Endothelial cell of umbilical vein (primary cell): ENCODE results near the gene EFNB3. TPM values are rescaled to one million over a fixed set of nuclear protein-coding genes. Genes with fewer than 3 reads are reported as not detected.

ENCODE experiments used
- BruUV-seq: library from RNA; stranded (reverse); fragments of 400-500 nt; replicated peaks from 2 replicates; lab custom pipeline; 2021; lab: Mats Ljungman, UMichigan
- CTCF ChIA-PET: fragments of 300-600, 350-600 bp; sonication (Branson Sonifier 250); formaldehyde crosslinking; loops from one replicate; lab custom pipeline; 2021; ENCODE audit warnings: antibody characterized with exemption, inconsistent platforms; lab: Charles Lee
- POLR2A ChIA-PET: fragments of 300-600, 350-600 bp; sonication (Branson Sonifier 250); formaldehyde crosslinking; loops from one replicate; lab custom pipeline; 2021; ENCODE audit warnings: antibody characterized with exemption, inconsistent platforms; lab: Charles Lee
- DNase-seq: peaks from one replicate; pipeline ENCODE4 v3.0.0-alpha.2; 2011; ENCODE audit warnings: low read depth, low spot score
- FAIRE-seq: peaks from 2 replicates; lab custom pipeline; 2011; peaks lifted over from hg19 to GRCh38; lab: Jason Lieb, UNC
- H2AFZ ChIP-seq: 2 replicates; pipeline ENCODE4 v1.6.0; 2012; ENCODE audit warnings: low read depth, low read length, control low read depth, inconsistent platforms
- H3K27ac ChIP-seq: 2 replicates; pipeline ENCODE4 v1.5.1; 2011; ENCODE audit warnings: low read depth, mild to moderate bottlenecking, control low read depth, low read length, moderate library complexity; ENCODE audit not compliant: insufficient read depth
- H3K27me3 ChIP-seq, 2 experiments: 2 replicates each; pipeline versions ENCODE4 v1.6.0 to v1.6.1; 2011; ENCODE audit warnings: low read length in 2 of 2, mixed read lengths in 1 of 2; ENCODE audit not compliant: control insufficient read depth in 2 of 2, insufficient read depth in 2 of 2
- H3K36me3 ChIP-seq, 2 experiments: 2 replicates in 1 of 2; 3 replicates in 1 of 2; pipeline ENCODE4 v1.5.1; 2011; ENCODE audit warnings: low read length in 2 of 2, mild to moderate bottlenecking in 1 of 2, moderate library complexity in 1 of 2; ENCODE audit not compliant: control insufficient read depth in 2 of 2, insufficient read depth in 2 of 2; ENCODE audit errors: extremely low read depth in 1 of 2
- H3K4me1 ChIP-seq: 3 replicates; pipeline ENCODE4 v1.5.1; 2011; ENCODE audit warnings: mild to moderate bottlenecking, low read length; ENCODE audit not compliant: control insufficient read depth, insufficient read depth; ENCODE audit errors: extremely low read depth
- H3K4me2 ChIP-seq: 2 replicates; pipeline ENCODE4 v1.6.1; 2011; ENCODE audit warnings: low read length, control low read depth, mixed read lengths; ENCODE audit not compliant: insufficient read depth
- H3K4me3 ChIP-seq, 3 experiments: fragments of 200-600 bp in 1 of 3; sonication (generic), shearing (Covaris generic) in 1 of 3; replicated peaks in 1 of 3; 2 replicates each; pipeline ENCODE4 v1.5.1; 2011 to 2016; ENCODE audit warnings: control low read depth in 3 of 3, low read length in 3 of 3, mild to moderate bottlenecking in 2 of 3, inconsistent platforms in 1 of 3, low read depth in 1 of 3, moderate library complexity in 1 of 3; ENCODE audit not compliant: insufficient read depth in 1 of 3
- H3K79me2 ChIP-seq: 2 replicates; pipeline ENCODE4 v1.6.0; 2012; ENCODE audit warnings: low read length, inconsistent platforms; ENCODE audit not compliant: control insufficient read depth, insufficient read depth
- H3K9ac ChIP-seq: replicated peaks from 2 replicates; pipeline ENCODE3; 2011; ENCODE audit warnings: low read length, control low read depth; ENCODE audit not compliant: insufficient read depth; ENCODE audit errors: extremely low read depth
- H3K9me1 ChIP-seq: replicated peaks from 3 replicates; pipeline ENCODE4 v1.6.0; 2011; ENCODE audit warnings: mild to moderate bottlenecking, low read length; ENCODE audit not compliant: control insufficient read depth, insufficient read depth; ENCODE audit errors: extremely low read depth
- H3K9me3 ChIP-seq: replicated peaks from 2 replicates; pipeline ENCODE4 v1.5.1; 2012; ENCODE audit warnings: low read length, inconsistent platforms; ENCODE audit not compliant: control insufficient read depth, insufficient read depth
- H4K20me1 ChIP-seq: replicated peaks from 2 replicates; pipeline ENCODE3; 2011; ENCODE audit warnings: mild to moderate bottlenecking, low read length; ENCODE audit not compliant: control insufficient read depth, insufficient read depth; ENCODE audit errors: extremely low read depth
- CTCF ChIP-seq, 2 donors: IDR thresholded peaks; 1 replicate in 1 of 2; 2 replicates in 1 of 2; pipeline ENCODE4 v1.5.1; 2011; ENCODE audit warnings: low read length in 2 of 2, mild to moderate bottlenecking in 2 of 2, moderate library complexity in 2 of 2, control low read depth in 1 of 2, inconsistent platforms in 1 of 2, low read depth in 1 of 2; ENCODE audit not compliant: insufficient read depth in 1 of 2; ENCODE audit errors: extremely low read depth in 1 of 2
- EZH2 ChIP-seq: IDR thresholded peaks from 2 replicates; pipeline ENCODE4 v1.6.1; 2012; ENCODE audit warnings: borderline replicate concordance, low read depth, mild to moderate bottlenecking, moderate library complexity, low read length, inconsistent platforms; ENCODE audit not compliant: severe bottlenecking
- FOS ChIP-seq: IDR thresholded peaks from 2 replicates; pipeline ENCODE4 v1.6.1; 2011; ENCODE audit warnings: mild to moderate bottlenecking, low read length, moderate library complexity, borderline replicate concordance; ENCODE audit not compliant: insufficient read depth
- GATA2 ChIP-seq: IDR thresholded peaks from 2 replicates; pipeline ENCODE4 v1.7.0; 2011; ENCODE audit warnings: low read depth, mild to moderate bottlenecking, moderate library complexity, mixed read lengths, low read length; ENCODE audit not compliant: insufficient read length, insufficient read depth
- JUN ChIP-seq: IDR thresholded peaks from 2 replicates; pipeline ENCODE4 v1.6.1; 2011; ENCODE audit warnings: borderline replicate concordance, low read depth; ENCODE audit not compliant: insufficient read length, insufficient read depth
- MAX ChIP-seq: IDR thresholded peaks from 2 replicates; pipeline ENCODE4 v1.6.1; 2011; ENCODE audit not compliant: insufficient read depth, insufficient read length
- MYC ChIP-seq: IDR thresholded peaks from one replicate; pipeline ENCODE4 v1.6.1; 2011; ENCODE audit warnings: mild to moderate bottlenecking, low read depth, low read length
- POLR2A ChIP-seq: IDR thresholded peaks from 2 replicates; pipeline ENCODE4 v1.6.1; 2012; ENCODE audit warnings: low read depth, mild to moderate bottlenecking, control low read depth, low read length
- POLR2AphosphoS5 ChIP-seq: IDR thresholded peaks from 2 replicates; pipeline ENCODE4 v1.6.1; 2012; ENCODE audit warnings: low read depth, mild to moderate bottlenecking, control low read depth, low read length, moderate library complexity; ENCODE audit not compliant: insufficient read depth
- dilution Hi-C: fragments of 300-500 bp; cut with MboI; formaldehyde crosslinking; loops from one replicate; pipeline ENCODE4 v1.15.0; 2019; ENCODE audit warnings: low sequenced_read_pairs; ENCODE audit not compliant: extremely low pct_ligation_motif_present
- intact Hi-C: fragments of 100-400 bp; cut with micrococcal nuclease; formaldehyde crosslinking; loops from one replicate; pipeline ENCODE4 v1.10.0; 2022
- polyA plus RNA-seq, 4 experiments: library from polyadenylated mRNA; depleted of rRNA in 3 of 4; stranded (reverse) in 3 of 4; unstranded in 1 of 4; fragments of >200 nt; gene quantifications; 2 replicates each; pipeline versions ENCODE4 v1.2.1 to v1.2.3, GENCODE V29; 2011 to 2012; ENCODE audit warnings: missing spikeins in 1 of 4
- total RNA-seq: library from RNA; stranded (reverse); gene quantifications from 2 replicates; pipeline ENCODE4 v1.2.3, GENCODE V29; 2021

Gene EFNB3
- total and polyA plus RNA-seq, 2 donors (not counting 3 experiments of a cell fraction or from before 2014, with no cell fraction given): 1.1 to 2.9 TPM

- no peak overlapping the region for H3K9ac ChIP-seq
- intact Hi-C loops: no loop called here
- H3K4me2 ChIP-seq: no peak overlapping the region
- H3K79me2 ChIP-seq: no peaks in the 10 kb centered on the region
- H3K27me3 ChIP-seq: peaks cover 3 to 10% of the 10 kb centered on the region in 2 experiments
- ChIA-PET POLR2A (no interaction called here), CTCF (interaction anchor here (0.6 to 4.5 kb wide), 5 partner anchors 9 to 125 kb away, joined by 3 to 45 read pairs (median 4); partner anchors contain the start of genes EFNB3 and WRAP53)
- no peaks in the 10 kb centered on the region for H3K36me3 ChIP-seq
- peaks cover 8% of the 10 kb centered on the region for H3K4me1 ChIP-seq
- H3K9me3 ChIP-seq: no peaks in the 10 kb centered on the region
- FAIRE-seq (no peak), DNase-seq (no peak)
- no peak overlapping the region for H2AFZ ChIP-seq
- H4K20me1 ChIP-seq: no peaks in the 10 kb centered on the region
- no peak overlapping the region for H3K27ac ChIP-seq
- no TSS peak for BruUV-seq
- no peak overlapping the region for H3K4me3 ChIP-seq
- TF ChIP-seq EZH2 (no peak), GATA2 (no peak), POLR2AphosphoS5 (no peak), CTCF (IDR thresholded peaks at IDR 0.05; ENCODE audit: extremely low read depth in 1 of 2, insufficient read depth in 1 of 2, low read depth in 1 of 2, low read length in 2 of 2) (no peak), FOS (no peak), MYC (no peak), MAX (no peak), POLR2A (no peak), JUN (no peak)
- H3K9me1 ChIP-seq: no peaks in the 10 kb centered on the region
- dilution Hi-C loops: no loop called here
Measured at GRCh38 chr17:7713782-7714181, 8.8 kb downstream of the EFNB3 start.
